GM21390 (cell line): ENCODE measurements around the gene LIX1L.
"Not testable (repeated sequence)": the region's sequence is repeated elsewhere in the genome, so short reads cannot be mapped to it uniquely, and the experiment has no call there.

Source experiments
- ATAC-seq: cut with Tn5 transposase; IDR thresholded peaks from one replicate; pipeline ENCODE4 v1.9.1; 2021; ENCODE audit not compliant: unreplicated experiment

The LIX1L gene

GRCh38 chr1:145937436-145937835 is 20.4 kb downstream of the LIX1L start:
- ATAC-seq = no peak

GRCh38 chr1:145936247-145936646 is 21.6 kb downstream of the LIX1L start:
- ATAC-seq = no peak

- no peak for ATAC-seq
Measured at GRCh38 chr1:145935708-145936107, 22.1 kb downstream of the LIX1L start.

GRCh38 chr1:145932522-145933009 is 25.3 kb downstream of the LIX1L start:
- ATAC-seq = not testable (repeated sequence)

GRCh38 chr1:145927916-145928643 is 29.7 kb downstream of the LIX1L start:
- ATAC-seq = no peak

- ATAC-seq = peak; percentile 94
Measured at GRCh38 chr1:145927063-145927886, 30.5 kb downstream of the LIX1L start, which contains the start of gene RBM8A. Gene RBM8A, minus strand, starts transcription at chr1:145927484. Its CDS starts 58 bp downstream, at chr1:145927426.

- ATAC-seq = no peak
Measured at GRCh38 chr1:145926686-145927062, 31.1 kb downstream of the LIX1L start.

GRCh38 chr1:145922266-145922665 is 35.6 kb downstream of the LIX1L start:
- no peak for ATAC-seq

- ATAC-seq = not testable (repeated sequence)
Measured at GRCh38 chr1:145920297-145920696, 37.5 kb downstream of the LIX1L start.

GRCh38 chr1:145918992-145919939 is 38.6 kb downstream of the LIX1L start:
- ATAC-seq = no peak

- peak; percentile 86 for ATAC-seq
Measured at GRCh38 chr1:145918144-145918991, 39.4 kb downstream of the LIX1L start, which contains the start of gene PEX11B. Gene PEX11B, minus strand, starts transcription at chr1:145918717. Its CDS starts 29 bp downstream, at chr1:145918688.

- ATAC-seq = no peak
Measured at GRCh38 chr1:145917595-145917994, 40.2 kb downstream of the LIX1L start.

- no peak for ATAC-seq
Measured at GRCh38 chr1:145916745-145917144, 41.1 kb downstream of the LIX1L start.

GRCh38 chr1:145912128-145912641 is 45.6 kb downstream of the LIX1L start:
- no peak for ATAC-seq

- no peak for ATAC-seq
Measured at GRCh38 chr1:145908653-145909052, 49.2 kb downstream of the LIX1L start.

GRCh38 chr1:145906954-145907753 is 50.7 kb downstream of the LIX1L start:
- no peak for ATAC-seq

GRCh38 chr1:145901312-145902021 is 56.4 kb downstream of the LIX1L start:
- ATAC-seq = no peak

- ATAC-seq = no peak
Measured at GRCh38 chr1:145898756-145899155, 59.1 kb downstream of the LIX1L start.
